H9 (cell line): ENCODE data around the gene FBXO40. TPM values are rescaled to one million over a fixed set of nuclear protein-coding genes. Genes with fewer than 3 reads are reported as not detected.
A peak's percentile ranks its signal among the peaks of the same experiment; 100 is the strongest.

ENCODE experiments used
- DNase-seq: peaks from one replicate; pipeline ENCODE4 v3.0.0-alpha.2; 2017
- H2AFZ ChIP-seq: one replicate; pipeline ENCODE4 v1.6.1; 2013; ENCODE audit warnings: mild to moderate bottlenecking, low read length, control low read depth, moderate library complexity
- H2AK5ac ChIP-seq: 2 replicates; pipeline ENCODE4 v1.6.1; 2013; ENCODE audit warnings: low read length, control low read depth, mixed read lengths; ENCODE audit not compliant: insufficient read length
- H2BK120ac ChIP-seq: one replicate; pipeline ENCODE4 v1.6.1; 2013; ENCODE audit warnings: low read depth, mild to moderate bottlenecking, low read length, control low read depth, inconsistent platforms; ENCODE audit not compliant: poor library complexity, severe bottlenecking
- H2BK12ac ChIP-seq: 2 replicates; pipeline ENCODE4 v1.6.1; 2013; ENCODE audit warnings: low read length, control low read depth, mixed read lengths, low read depth; ENCODE audit not compliant: insufficient read length
- H2BK15ac ChIP-seq: 2 replicates; pipeline ENCODE4 v1.6.1; 2013; ENCODE audit warnings: low read depth, low read length, control low read depth
- H2BK20ac ChIP-seq: one replicate; pipeline ENCODE4 v1.6.1; 2013; ENCODE audit warnings: low read depth, mild to moderate bottlenecking, low read length, control low read depth, inconsistent platforms; ENCODE audit not compliant: poor library complexity, severe bottlenecking
- H2BK5ac ChIP-seq: 2 replicates; pipeline ENCODE4 v1.6.1; 2013; ENCODE audit warnings: low read length, control low read depth, mixed read lengths; ENCODE audit not compliant: insufficient read length
- H3K14ac ChIP-seq: 2 replicates; pipeline ENCODE4 v1.6.1; 2013; ENCODE audit warnings: low read length, control low read depth; ENCODE audit not compliant: insufficient read depth
- H3K18ac ChIP-seq: 2 replicates; pipeline ENCODE4 v1.6.1; 2013; ENCODE audit warnings: low read depth, mild to moderate bottlenecking, mixed read lengths, low read length, control low read depth; ENCODE audit not compliant: insufficient read length
- H3K23ac ChIP-seq: 2 replicates; pipeline ENCODE4 v1.6.1; 2013; ENCODE audit warnings: low read length, control low read depth, mixed read lengths, low read depth; ENCODE audit not compliant: insufficient read length
- H3K23me2 ChIP-seq: 2 replicates; pipeline ENCODE4 v1.6.1; 2013; ENCODE audit warnings: low read depth, mild to moderate bottlenecking, mixed read lengths, low read length, control low read depth; ENCODE audit not compliant: insufficient read length, poor library complexity, severe bottlenecking
- H3K27ac ChIP-seq: 2 replicates; pipeline ENCODE4 v1.5.1; 2013; ENCODE audit warnings: low read length, control low read depth, mixed read lengths, low read depth; ENCODE audit not compliant: insufficient read length
- H3K27me3 ChIP-seq: 2 replicates; pipeline ENCODE4 v1.6.1; 2013; ENCODE audit warnings: low read length, control low read depth, inconsistent platforms; ENCODE audit not compliant: insufficient read depth
- H3K4ac ChIP-seq: 2 replicates; pipeline ENCODE4 v1.6.1; 2013; ENCODE audit warnings: low read depth, mild to moderate bottlenecking, control low read depth, inconsistent platforms, low read length, moderate library complexity
- H3K4me1 ChIP-seq: 2 replicates; pipeline ENCODE4 v1.6.1; 2013; ENCODE audit warnings: low read length, control low read depth, inconsistent platforms; ENCODE audit not compliant: insufficient read depth
- H3K4me2 ChIP-seq: 2 replicates; pipeline ENCODE4 v1.6.1; 2013; ENCODE audit warnings: low read length, control low read depth, mixed read lengths; ENCODE audit not compliant: insufficient read length, insufficient read depth
- H3K56ac ChIP-seq: 2 replicates; pipeline ENCODE4 v1.6.1; 2013; ENCODE audit warnings: low read depth, mild to moderate bottlenecking, mixed read lengths, low read length, control low read depth; ENCODE audit not compliant: insufficient read length
- H3K79me1 ChIP-seq: 2 replicates; pipeline ENCODE4 v1.6.1; 2013; ENCODE audit warnings: low read depth, mild to moderate bottlenecking, moderate library complexity, low read length, control low read depth, inconsistent platforms; ENCODE audit not compliant: insufficient read depth, poor library complexity, severe bottlenecking
- H3K79me2 ChIP-seq: 2 replicates; pipeline ENCODE4 v1.6.1; 2013; ENCODE audit warnings: low read length, control low read depth, inconsistent platforms; ENCODE audit not compliant: insufficient read depth
- H3K9ac ChIP-seq: 2 replicates; pipeline ENCODE4 v1.6.1; 2013; ENCODE audit warnings: low read length, control low read depth, mixed read lengths; ENCODE audit not compliant: insufficient read length; ENCODE audit errors: extremely low read depth
- H3K9me3 ChIP-seq: one replicate; pipeline ENCODE4 v1.6.1; 2013; ENCODE audit warnings: low read depth, low read length, inconsistent platforms; ENCODE audit not compliant: control insufficient read depth
- H3T11ph ChIP-seq: one replicate; pipeline ENCODE4 v1.6.1; 2013; ENCODE audit warnings: mild to moderate bottlenecking, low read length, control low read depth, inconsistent platforms
- H4K20me1 ChIP-seq: one replicate; pipeline ENCODE4 v1.6.1; 2013; ENCODE audit not compliant: control insufficient read depth, insufficient read length, insufficient read depth
- H4K5ac ChIP-seq: 2 replicates; pipeline ENCODE4 v1.6.1; 2013; ENCODE audit warnings: low read depth, mild to moderate bottlenecking, mixed read lengths, low read length, control low read depth; ENCODE audit not compliant: insufficient read length
- H4K8ac ChIP-seq: replicated peaks from 2 replicates; pipeline ENCODE4 v1.6.1; 2013; ENCODE audit warnings: low read length, control low read depth, mixed read lengths, low read depth; ENCODE audit not compliant: insufficient read length
- H4K91ac ChIP-seq: 2 replicates; pipeline ENCODE4 v1.6.1; 2013; ENCODE audit warnings: low read depth, mild to moderate bottlenecking, moderate library complexity, mixed read lengths, low read length, control low read depth; ENCODE audit not compliant: insufficient read length
- H3K27ac Mint-ChIP-seq, 3 experiments: 2 replicates in 2 of 3; 3 replicates in 1 of 3; pipeline ENCODE4 v1.8.0; 2020 to 2021; ENCODE audit warnings: mixed read lengths in 3 of 3, mild to moderate bottlenecking in 1 of 3, moderate library complexity in 1 of 3
- H3K27me3 Mint-ChIP-seq: 2 replicates; pipeline ENCODE4 v1.8.0; 2021; ENCODE audit warnings: low read depth, mild to moderate bottlenecking, moderate library complexity, mixed read lengths
- H3K36me3 Mint-ChIP-seq, 3 experiments: 2 replicates in 2 of 3; 3 replicates in 1 of 3; pipeline ENCODE4 v1.8.0; 2020 to 2021; ENCODE audit warnings: low read depth in 3 of 3, mixed read lengths in 3 of 3; ENCODE audit not compliant: insufficient read depth in 1 of 3
- H3K4me1 Mint-ChIP-seq, 2 experiments: 2 replicates each; pipeline ENCODE4 v1.8.0; 2020; ENCODE audit warnings: mixed read lengths in 2 of 2
- H3K4me3 Mint-ChIP-seq, 2 experiments: 2 replicates in 1 of 2; 3 replicates in 1 of 2; pipeline ENCODE4 v1.8.0; 2020 to 2021; ENCODE audit warnings: mild to moderate bottlenecking in 2 of 2, mixed read lengths in 2 of 2, moderate library complexity in 1 of 2
- H3K9me3 Mint-ChIP-seq, 2 experiments: 2 replicates in 1 of 2; 3 replicates in 1 of 2; pipeline ENCODE4 v1.8.0; 2020; ENCODE audit warnings: mild to moderate bottlenecking in 2 of 2, mixed read lengths in 2 of 2, moderate library complexity in 1 of 2
- CTCF ChIP-seq: fragments of 200-600 bp; sonication (generic); conservative IDR thresholded peaks from 3 replicates; pipeline ENCODE4 v1.8.0; 2021; ENCODE audit warnings: antibody characterized with exemption, mild to moderate bottlenecking
- WGBS: extraction: QIAGEN DNeasy Blood & Tissue Kit; methylation state at CpG from one replicate; pipeline ENCODE4 v1.1.7; 2013; ENCODE audit warnings: missing lambda C conversion rate, low lambda C conversion rate, mixed read lengths; ENCODE audit not compliant: insufficient read length; ENCODE audit errors: extremely low coverage; 5-methylcytosine and 5-hydroxymethylcytosine counted together
- total RNA-seq: library from RNA; stranded (reverse); gene quantifications from 2 replicates; pipeline ENCODE4 v1.2.1, GENCODE V29; 2021

The FBXO40 gene
- total RNA-seq, 1 experiment from 2014 or later: 0.04 TPM

- H3K27me3 Mint-ChIP-seq: no peaks in the 10 kb centered on the region
- Histone ChIP-seq H4K91ac (no peak overlapping the region), H3K79me2 (no peaks in the 10 kb centered on the region), H3K9ac (no peak overlapping the region), H2BK20ac (no peak overlapping the region), H4K20me1 (no peaks in the 10 kb centered on the region), H3K14ac (no peak overlapping the region), H3K27me3 (no peaks in the 10 kb centered on the region), H4K8ac (no peak overlapping the region), H2BK120ac (no peak overlapping the region), H3K4ac (no peak overlapping the region), H3K23me2 (no peaks in the 10 kb centered on the region), H3K4me2 (no peak overlapping the region), H3K79me1 (no peaks in the 10 kb centered on the region), H3K23ac (no peak overlapping the region), H4K5ac (no peak overlapping the region), H3K18ac (no peak overlapping the region), H3K56ac (no peak overlapping the region), H2AFZ (no peak overlapping the region), H3K9me3 (no peaks in the 10 kb centered on the region), H2AK5ac (no peak overlapping the region), H3T11ph (no peak overlapping the region), H2BK15ac (no peak overlapping the region), H2BK5ac (no peak overlapping the region), H3K4me1 (peaks cover 6% of the 10 kb centered on the region; the same call in 1 of the 2 replicates), H3K27ac (no peak overlapping the region), H2BK12ac (no peak overlapping the region)
- H3K4me1 Mint-ChIP-seq: peaks cover 12 to 14% of the 10 kb centered on the region in 2 experiments
- no CpG with 5 or more reads among the region's 6 CpGs for WGBS
- no peak overlapping the region for H3K4me3 Mint-ChIP-seq
- H3K36me3 Mint-ChIP-seq: no peaks in the 10 kb centered on the region
- H3K9me3 Mint-ChIP-seq: peaks cover 3 to 10% of the 10 kb centered on the region in 2 experiments; a peak in 3 of 5 replicates
- H3K27ac Mint-ChIP-seq: no peak overlapping the region
- no peak for DNase-seq
- TF ChIP-seq CTCF: peak; percentile 14; the same call in 1 of the 3 replicates
Observed at GRCh38 chr3:121648219-121648958, 55.2 kb downstream of the FBXO40 start.
